DMS53 treated with DMSO at 0.1 percent for 48 hours (cell line): ENCODE measurements around the gene LRRC1.

Experiments
- DNase-seq: peaks from one replicate; lab custom pipeline; 2025; ENCODE audit not compliant: unreplicated experiment; lab: John Stamatoyannopoulos, UW

The LRRC1 gene

GRCh38 chr6:53813801-53814200 is 19.0 kb downstream of the LRRC1 start:
- no peak for DNase-seq

GRCh38 chr6:53814353-53814752 is 19.5 kb downstream of the LRRC1 start:
- DNase-seq: no peak

GRCh38 chr6:53815381-53816119 is 20.7 kb downstream of the LRRC1 start:
- DNase-seq: no peak

GRCh38 chr6:53818858-53819609 is 24.2 kb downstream of the LRRC1 start:
- DNase-seq: no peak

- no peak for DNase-seq
Observed at GRCh38 chr6:53822401-53823125, 27.8 kb downstream of the LRRC1 start.

GRCh38 chr6:53824714-53825113 is 29.9 kb downstream of the LRRC1 start:
- DNase-seq: no peak

- DNase-seq: no peak
Observed at GRCh38 chr6:53825532-53826321, 30.9 kb downstream of the LRRC1 start.

- no peak for DNase-seq
Observed at GRCh38 chr6:53827531-53827930, 32.7 kb downstream of the LRRC1 start.

- DNase-seq: no peak
Observed at GRCh38 chr6:53828215-53828614, 33.4 kb downstream of the LRRC1 start.

- DNase-seq: no peak
Observed at GRCh38 chr6:53828966-53829697, 34.3 kb downstream of the LRRC1 start.

- DNase-seq: no peak
Observed at GRCh38 chr6:53829698-53830221, 35.0 kb downstream of the LRRC1 start.

GRCh38 chr6:53830366-53830765 is 35.6 kb downstream of the LRRC1 start:
- no peak for DNase-seq

GRCh38 chr6:53831081-53831869 is 36.5 kb downstream of the LRRC1 start:
- DNase-seq: no peak

GRCh38 chr6:53831936-53832660 is 37.3 kb downstream of the LRRC1 start:
- DNase-seq: no peak

GRCh38 chr6:53833155-53833554 is 38.4 kb downstream of the LRRC1 start:
- DNase-seq: no peak

GRCh38 chr6:53834132-53834531 is 39.3 kb downstream of the LRRC1 start:
- no peak for DNase-seq

GRCh38 chr6:53837865-53838769 is 43.3 kb downstream of the LRRC1 start:
- DNase-seq: no peak

GRCh38 chr6:53840027-53840426 is 45.2 kb downstream of the LRRC1 start:
- no peak for DNase-seq
